Activated T-helper 1 cell treated with Interleukin-2 at 50 U/mL for 16 hours (primary cell): ENCODE measurements around the gene LMOD1.
"Not testable (repeated sequence)": the region's sequence is repeated elsewhere in the genome, so short reads cannot be mapped to it uniquely, and the experiment has no call there.

Experiments
- DNase-seq: peaks from one replicate; pipeline ENCODE4 v3.0.0-alpha.2; 2020; ENCODE audit warnings: low read depth

Gene LMOD1

DNA sequence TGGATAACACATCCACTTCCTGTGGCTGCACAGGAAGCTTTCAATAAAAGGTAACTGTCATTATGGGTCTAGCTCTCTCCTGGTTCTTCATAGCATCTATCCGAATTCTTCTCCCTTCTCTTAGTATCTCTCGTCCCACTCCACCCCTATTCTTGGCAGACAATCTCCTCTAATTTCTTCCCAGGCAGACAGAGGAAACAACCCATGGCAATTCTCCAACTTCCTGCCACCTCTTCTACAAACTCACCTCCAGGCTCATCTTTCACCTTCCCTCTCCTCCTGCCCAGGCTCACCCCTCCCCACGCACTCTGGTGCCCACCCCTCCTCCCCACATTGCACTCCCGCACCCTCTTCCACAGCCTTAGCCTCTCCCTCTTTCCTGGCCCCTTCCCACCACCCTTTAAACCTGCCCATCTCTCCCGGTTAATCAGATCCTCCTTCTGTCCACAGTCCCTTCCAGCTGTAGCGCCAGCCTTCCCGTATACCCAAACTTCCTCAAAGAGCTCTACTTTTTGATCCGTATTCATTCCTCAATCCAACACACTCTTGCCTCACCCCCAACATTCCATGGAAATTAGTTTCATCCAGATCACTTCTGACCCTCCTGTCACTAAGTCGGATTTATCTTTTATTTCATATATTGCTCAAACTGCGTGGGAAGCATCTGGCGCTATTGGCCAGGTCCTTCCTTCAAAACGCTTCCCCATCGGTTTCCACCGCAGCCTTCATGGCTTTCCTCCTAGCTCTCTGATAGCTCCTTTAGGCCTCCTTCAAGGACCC is 31.7 kb downstream of the LMOD1 start:
- no peak for DNase-seq

DNA sequence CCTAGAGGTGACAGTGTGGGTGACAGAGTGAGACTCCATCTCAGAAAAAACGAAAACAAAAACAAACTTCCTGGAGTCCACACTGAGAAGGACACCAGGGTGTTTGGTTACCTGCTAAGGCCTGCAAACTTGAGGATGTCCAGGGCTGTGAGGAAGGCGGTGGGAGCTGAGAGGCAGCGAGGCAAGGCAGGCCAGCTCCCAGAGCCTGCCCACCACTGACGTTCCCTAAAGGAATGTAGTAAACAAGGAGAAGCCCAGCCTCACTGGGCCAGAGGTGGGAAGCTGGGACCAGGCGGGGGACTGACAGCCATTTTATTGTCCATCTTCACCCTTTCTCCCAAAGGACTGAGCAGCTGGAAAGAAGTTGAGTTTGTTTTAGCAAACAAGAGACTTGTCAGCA is 33.5 kb downstream of the LMOD1 start:
- DNase-seq, result no peak

DNA sequence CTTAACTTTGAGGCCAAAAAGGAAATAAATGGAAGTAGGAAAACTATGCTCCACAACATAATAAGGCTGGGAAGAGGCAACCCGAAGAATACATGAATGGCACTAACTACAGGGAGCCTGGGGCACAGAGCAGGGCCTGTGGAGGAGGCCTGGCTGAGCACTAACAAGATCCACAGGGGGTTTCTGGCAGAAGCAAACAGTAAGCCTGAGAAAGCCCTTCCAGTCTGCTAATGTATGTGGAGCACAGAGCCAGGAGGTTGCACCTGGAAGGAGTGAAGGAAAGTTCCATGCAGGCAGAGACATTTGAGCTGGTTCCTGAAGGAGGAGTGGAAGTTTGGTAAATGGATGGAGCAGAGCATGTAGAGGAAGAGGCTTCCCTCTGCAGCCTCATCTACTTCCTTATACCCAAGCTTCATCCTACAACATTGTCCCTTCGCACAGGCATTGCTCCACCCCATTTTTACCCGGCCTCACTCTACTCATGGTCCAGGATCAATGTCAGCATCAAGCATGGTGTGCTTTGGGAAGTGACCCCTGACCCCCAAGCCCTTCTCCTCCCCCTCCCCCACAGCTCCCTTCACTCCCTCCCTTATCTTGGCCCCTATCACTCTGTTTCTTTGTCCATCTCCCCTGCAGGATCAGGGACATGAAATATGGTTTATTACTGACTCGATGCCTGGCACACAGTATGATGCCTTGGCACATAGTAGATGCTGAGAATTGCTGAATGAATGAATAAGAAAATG is 34.3 kb downstream of the LMOD1 start:
- DNase-seq, result no peak

DNA sequence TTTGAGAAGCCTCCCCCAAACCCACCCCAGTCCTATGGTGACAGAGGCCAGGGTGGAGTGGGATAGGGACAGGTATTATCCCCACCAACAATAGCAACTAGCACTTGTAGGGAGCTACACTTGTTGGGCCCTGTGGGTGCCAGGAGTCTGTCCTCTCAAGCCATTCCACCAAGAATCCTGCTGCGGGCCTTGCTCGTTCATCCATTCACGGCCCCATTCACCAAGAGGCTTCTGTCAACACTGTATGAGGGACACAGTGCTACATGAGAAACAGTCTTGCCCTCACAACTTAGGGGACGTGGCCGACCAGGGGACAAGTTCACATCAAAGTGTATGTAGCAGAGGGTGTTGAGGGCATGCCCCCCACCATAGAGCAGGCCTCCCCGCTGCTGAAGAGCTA is 38.7 kb downstream of the LMOD1 start:
- DNase-seq, result no peak

DNA sequence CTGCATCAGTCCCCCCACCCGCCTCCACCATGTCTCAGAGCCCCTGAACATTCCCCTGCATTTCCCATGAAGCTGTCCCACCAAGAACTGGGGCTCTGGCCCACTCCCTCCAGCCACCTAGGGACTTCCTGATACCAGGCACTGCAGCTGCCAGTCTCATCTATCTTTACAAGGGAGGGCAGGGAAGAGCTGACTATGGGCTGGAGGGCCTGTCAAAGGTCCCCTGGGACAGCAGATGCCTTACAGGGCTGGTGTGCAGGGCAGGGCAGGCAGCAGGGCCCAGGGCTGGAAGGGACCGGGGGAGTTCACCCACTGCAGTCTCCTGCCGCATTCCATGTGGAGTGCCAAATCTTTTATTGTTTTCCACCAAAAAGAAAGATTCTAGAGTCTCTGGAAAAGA is 40.0 kb downstream of the LMOD1 start:
- no peak for DNase-seq

DNA sequence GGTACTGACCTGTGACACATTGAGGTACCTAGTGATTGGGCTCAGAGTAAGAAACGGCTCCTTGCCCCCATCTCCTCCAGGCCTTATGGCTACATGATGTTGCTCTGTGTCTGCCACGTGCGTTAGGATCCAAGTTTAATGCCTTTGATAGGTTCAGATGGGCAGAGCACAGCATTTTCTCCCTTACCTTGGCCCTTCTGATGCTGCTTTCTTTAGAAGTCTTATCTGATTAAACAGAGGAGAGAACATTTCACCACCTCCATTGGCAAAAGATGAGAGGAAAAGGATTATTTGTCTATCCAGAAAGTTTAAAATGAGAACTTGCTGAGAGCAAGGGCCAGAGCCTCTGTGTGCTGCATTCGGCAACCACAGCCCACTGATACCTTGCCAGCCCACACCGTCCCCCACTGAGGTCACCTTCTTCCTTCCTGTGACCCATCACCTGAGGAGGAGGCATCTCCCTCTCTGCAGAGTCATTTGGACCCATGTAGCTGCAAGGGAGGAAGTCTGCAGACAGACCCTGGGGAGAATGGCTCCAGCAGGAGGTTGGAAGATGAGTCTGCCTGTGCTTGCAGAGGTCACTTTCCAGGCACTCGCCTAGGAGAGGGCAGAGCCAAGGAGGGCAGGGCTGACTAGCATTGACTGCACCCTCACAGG is 41.0 kb downstream of the LMOD1 start:
- no peak for DNase-seq

DNA sequence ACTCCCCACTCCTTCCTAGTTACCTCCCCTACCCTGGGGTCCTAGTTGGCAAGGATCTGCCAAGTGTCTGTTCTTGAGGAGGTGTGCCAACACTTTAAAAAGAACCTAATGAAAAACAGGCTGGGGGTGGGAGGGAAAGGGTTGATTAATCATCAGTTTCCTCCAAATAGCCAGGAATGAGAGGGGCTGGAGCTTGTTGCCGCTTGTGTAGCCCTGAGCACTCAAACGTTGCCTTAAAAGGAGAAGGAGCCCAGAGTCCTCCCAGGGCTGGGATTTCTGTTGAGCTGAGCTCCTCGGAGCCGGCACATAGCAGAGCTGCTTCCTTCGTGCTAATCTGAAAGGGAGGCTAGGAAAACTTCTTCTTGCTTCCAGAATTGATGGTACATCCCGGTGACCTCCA is 41.8 kb downstream of the LMOD1 start:
- DNase-seq, result no peak

DNA sequence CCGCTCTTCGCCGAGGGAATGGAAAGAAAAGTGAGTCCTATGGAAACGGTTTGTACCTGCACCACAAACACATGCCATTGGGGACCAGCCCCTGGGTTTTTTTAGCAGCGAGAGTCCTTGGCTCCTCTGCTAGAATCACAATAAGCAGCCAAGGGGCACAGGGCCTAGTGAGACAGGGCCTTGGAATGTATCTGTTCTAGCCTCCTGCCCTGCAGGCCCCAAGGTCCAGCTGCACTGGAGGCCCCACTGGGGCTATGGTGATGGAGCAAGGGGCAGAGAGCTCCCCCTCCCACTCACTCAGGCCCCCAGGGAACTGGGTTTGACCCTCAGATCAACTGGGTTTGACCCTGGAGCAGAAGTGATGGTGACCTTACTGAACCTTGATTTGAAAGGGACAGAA is 43.2 kb downstream of the LMOD1 start:
- DNase-seq, result no peak

DNA sequence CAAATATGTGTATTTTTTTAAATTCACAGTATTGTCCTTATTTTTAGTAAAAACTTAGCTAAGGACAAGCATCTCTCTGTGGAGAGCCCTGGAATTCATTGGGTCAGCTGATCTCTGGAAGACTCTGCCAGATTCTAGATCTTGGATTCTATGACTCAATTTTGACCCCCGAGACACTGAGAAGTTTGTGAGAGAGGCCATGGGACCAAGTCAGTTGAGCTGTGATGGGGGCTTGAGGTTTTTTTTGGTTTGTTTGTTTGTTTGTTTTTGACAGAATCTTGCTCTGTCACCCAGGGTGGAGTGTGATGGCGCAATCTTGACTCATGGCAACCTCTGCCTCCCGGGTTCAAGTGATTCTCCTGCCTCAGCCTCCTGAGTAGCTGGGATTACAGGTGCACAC is 44.1 kb downstream of the LMOD1 start:
- DNase-seq, result no peak

DNA sequence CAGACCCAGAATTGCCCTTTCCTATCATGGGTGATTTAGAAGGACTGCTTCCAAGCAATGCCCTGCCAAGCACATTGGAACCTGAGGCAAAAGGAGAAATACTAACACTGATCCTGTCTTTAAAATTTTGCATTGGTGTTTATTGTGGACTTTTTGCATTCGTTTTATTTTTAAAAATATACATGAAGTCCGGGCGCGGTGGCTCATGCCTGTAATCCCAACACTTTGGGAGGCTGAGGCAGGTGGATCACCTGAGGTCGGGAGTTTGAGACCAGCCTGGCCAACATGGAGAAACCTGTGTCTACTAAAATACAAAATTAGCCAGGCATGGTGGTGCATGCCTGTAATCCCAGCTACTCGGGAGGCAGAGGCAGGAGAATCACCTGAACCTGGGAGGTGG is 45.3 kb downstream of the LMOD1 start:
- not testable (repeated sequence) for DNase-seq

DNA sequence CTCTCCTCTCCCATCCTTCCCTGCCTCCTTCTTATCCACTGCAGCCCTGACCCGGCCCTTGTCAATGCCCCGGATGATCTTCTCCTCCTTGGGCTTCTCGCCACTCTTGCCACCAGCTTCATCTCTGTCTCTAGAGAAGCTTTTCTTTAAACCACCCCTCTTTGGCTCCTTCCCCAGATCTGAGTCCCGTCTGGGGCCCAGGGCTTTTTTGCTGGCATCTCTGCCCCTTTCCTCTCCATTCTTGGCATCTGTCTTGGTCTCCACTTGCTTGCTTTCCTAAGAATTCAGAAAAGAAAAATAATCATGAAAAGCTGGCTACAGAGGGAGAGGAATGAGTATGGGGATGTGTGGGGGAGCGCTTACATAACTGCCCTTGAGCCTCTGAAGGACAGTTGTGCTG is 45.9 kb downstream of the LMOD1 start:
- DNase-seq, result no peak

DNA sequence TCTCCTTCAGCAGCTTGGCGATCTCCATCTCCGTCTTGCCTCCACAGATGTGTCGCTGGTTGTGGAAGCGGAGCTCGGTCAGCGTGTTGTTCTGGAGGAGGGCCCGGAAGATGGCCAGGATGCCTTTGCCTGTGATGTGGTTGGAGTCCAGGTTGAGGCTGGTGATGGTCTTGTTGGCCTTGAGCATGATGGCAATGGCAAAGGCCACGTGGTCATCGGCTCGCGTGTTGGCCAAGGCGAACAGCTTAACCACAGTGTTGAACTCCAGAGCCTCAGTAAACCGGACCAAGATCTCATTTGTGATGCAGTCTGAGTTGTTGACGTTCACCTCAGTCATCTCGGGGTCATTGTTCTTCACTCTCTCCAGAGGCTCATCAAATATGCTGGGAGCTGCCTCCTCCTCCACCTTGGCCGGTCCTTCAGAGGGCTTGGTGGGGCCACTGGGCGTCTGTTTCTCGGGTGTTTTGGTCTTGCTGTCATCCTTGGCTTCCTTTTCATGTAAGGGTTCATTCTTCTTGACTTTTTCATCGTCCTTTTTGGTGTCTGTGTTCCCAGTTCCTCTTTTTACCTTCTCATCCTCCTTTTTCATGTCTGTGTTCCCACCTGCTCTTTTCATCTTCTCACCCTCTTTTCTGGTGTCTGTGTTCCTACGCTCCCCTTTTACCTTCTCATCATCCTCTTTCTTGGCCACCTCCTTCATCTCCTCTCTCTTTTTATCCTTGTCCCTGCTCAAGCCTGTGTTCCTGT is 46.5 kb downstream of the LMOD1 start:
- no peak for DNase-seq

DNA sequence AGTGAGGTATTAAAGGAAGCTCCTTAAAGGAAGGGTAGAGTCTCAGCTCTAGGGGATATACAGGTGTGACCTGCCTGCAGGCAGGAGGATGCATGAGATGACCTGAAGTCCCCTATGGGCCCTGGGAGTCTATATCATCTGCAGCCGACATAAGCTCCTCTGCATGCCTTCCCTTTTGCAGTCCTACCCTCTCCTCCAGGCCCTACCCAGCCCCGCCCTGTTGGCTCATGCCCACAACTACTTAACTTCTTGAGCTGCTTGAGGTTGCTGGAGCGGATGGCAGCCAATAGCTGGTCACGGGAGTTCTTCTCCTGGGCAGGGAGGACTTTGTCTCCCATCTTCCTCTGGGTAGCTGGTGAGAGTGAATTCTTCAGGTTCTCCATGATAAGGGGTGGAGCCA is 47.4 kb downstream of the LMOD1 start:
- no peak for DNase-seq

DNA sequence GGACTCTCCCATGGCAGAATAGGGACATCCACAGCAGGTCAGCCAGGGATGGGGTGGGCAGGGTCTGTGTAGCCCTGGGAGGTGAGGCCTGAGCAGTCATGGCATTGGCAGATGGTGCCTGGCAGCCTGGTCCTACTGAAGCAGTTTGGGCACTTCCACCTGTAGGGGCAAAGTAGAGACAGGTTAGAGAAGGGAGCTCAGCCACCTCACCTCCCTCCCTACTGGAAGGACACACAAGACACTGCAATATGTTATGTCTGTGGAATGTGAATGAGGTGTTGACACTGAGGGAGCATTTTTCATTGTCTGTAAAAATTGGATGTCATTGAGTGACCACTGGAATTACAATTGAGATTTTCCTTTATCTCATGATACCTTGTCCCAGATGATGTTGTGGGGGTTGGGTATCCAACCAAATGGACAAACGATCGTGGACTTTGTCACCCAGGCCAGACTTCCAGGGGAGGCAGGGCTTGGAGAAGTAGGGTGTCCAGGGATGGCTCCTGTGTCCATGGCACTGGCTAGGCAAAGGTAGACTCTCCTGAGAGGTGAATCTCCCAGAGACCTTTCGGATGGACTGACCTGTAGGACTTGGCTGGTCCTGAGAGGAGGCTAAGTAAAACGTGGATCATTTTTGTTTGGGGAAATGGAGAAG is 48.0 kb downstream of the LMOD1 start:
- no peak for DNase-seq

DNA sequence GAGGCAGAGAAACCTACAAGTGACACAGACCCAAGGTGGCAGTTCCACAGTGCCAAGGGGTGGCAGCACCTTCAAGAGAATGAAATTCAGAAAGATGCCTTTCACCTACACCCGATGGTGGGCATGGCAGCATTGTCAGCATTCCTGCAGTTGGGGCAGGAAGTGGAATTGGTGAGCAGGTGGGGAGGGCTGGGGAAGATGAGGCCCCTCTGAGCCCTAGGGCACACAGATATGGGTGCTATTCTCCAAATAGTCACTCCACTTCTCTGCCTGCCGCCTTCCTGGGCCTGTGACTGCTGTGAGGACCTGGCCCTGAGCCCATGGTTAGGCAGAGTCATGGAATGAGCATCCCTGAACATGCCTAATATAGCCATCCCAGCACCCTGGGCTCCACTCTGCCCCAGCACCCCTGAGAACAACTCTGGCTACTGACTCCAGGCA is 49.4 kb downstream of the LMOD1 start:
- no peak for DNase-seq

DNA sequence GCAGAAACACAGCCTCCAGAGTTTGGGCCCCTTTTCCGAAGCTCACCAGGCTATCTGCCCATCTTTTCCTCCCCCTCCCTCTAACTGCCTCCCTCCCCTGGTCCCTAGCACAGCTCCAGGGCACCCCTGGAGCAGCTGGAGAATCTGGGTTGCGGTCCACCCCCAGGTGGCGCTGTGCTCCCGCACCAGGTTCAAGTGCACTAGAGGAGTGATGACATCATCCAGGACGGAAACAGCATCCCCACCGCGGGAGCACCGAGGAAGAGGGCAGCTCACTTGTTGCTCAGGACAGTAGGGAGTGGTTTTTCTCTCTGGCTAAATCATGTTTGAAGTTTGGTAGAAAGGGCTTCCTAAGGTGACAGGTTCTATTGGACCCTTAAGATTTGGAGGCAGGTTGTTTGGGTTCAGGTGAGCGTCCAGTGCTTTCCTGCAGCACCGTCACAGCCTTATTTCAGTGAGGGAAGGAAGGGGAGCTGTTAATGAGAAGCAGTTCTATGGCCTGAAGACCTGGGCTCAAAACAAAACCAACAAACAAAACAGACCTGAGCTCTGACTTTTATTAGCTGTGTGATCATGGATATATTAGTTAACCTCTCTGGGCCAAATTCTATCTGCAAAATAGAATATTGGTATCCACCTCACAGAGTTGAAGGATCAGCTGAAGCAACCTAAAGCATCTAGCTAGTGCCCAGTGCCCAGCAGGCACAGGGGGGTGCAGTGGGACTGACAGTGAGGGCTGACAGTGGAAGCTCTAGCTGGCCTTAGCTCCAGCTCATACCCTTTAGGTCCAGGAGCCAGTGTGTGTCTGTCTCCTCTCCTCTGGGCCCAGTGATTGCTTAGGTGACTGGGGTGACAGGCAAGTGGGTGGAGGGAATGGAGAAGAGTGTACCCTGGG is 50.2 kb downstream of the LMOD1 start:
- DNase-seq, result peak; percentile 62

DNA sequence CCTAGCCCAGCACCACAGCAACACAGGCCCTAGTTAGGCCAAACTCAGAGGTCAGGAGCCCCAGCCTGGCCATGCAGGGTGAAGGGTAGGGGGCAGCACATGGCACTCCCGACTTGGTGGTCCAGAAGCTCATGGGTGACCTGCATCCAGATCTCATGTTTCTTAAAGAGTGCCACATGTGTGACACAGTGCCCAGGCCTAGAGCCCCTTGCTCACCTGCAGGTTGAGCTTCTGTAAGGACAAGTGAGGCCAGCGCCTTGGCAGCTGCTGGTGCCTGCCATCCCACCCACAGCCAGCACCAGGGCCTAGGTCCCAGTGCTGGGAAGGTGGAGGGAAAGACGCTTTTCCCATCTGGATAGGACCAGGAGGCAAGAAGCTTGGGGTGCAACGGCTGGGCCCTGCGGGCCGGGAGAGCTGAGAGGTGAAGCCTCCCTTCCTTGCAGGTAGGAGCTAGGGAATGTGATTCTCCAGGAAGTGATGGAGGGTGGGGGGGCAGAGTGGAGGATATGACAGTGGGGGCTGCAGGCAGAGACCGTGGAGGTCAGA is 51.2 kb downstream of the LMOD1 start:
- DNase-seq, result no peak

DNA sequence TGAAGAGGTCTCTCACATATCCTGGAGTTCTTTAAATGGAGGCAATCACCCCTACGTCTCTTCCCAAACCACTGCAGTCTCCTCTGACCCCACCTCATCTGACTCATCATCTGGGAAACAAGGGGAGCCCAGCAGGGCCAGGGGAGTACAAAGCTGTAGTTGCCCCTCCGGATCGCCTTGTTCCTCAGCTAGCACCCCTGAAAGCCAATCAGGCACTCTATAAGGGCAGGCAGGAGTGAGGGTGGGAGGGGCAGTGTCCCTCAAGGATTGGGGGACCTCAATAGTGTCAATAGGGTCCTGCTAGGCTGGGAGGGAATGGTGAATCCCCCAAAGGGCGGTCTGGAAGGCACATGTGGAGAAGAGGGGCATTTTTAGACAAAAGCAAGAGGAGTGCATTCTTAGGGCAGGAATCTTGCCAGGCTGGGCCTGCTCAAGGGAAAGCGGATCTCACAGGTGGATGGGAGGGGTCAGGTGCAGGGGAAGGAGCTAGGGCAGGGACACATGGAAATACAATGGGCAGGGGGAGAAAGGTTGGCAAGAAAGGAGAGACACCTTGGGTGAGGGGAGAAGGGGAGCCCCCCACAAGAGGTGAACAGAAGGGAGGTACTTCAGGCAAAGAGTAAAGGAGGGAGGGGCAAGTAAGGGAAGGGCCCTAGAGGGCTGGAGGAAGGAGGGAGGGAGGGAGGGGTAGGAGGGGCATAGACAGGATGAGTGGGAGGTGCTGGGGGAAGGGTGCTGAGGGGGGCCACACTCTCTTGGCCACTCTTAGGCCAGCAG is 51.8 kb downstream of the LMOD1 start:
- DNase-seq, result no peak

DNA sequence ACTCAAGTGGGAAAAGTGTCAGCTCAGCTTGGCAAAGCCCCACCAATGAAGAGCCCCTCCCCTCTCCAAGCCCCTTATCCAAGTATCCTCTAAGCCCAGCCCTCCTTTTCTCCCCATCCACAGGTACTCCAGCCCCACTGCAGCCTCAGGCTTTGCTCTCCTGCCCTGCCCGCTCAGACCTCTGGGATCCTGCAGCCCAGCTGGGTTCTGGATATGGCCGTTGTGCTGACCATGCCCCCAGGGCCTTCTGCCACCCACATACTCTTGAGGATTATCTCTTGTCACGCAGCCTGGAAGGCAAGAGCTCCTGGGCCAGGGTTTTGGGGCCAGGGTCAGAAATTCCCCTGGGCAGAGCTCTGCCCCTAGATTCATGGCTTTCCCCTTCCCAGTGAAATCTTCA is 52.9 kb downstream of the LMOD1 start:
- DNase-seq, result no peak

DNA sequence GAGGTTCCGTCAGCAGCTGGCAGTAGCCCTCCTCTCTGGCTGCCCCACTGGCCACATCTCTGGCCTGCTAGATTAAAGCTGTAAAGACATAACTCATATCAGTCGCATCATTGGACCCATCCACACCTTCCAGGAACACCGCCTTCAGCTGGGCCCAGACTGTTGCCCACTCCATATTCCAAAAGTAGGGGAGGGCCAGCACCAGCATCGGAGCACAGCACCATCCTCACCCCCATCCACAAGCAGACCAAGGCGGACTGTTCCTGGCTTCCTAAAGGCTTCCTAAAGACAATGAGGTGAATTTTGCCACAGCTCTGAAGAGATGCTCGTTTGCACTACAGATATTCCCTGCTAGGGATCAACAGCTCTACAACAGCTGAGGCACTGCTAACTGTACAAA is 54.1 kb downstream of the LMOD1 start:
- DNase-seq, result no peak
